Measurements from ENCODE around the gene C1QTNF2. TPM values are rescaled to one million over a fixed set of nuclear protein-coding genes. Genes with fewer than 3 reads are reported as not detected.
A peak's percentile ranks its signal among the peaks of the same experiment; 100 is the strongest.

The C1QTNF2 gene
- total and polyA plus RNA-seq, 2 donors from 2014 or later, result 1.4 to 2.8 TPM

- H3K36me3 ChIP-seq (ENCODE audit: control insufficient read depth in 2 of 3, insufficient read depth in 3 of 3, low read length in 3 of 3), result no peaks in the 10 kb centered on the region
- H3K27ac ChIP-seq (ENCODE audit: low read depth in 2 of 2, low read length in 2 of 2), result no peak overlapping the region
- peaks cover 0 to 3% (median 0%) of the 10 kb centered on the region in 3 donors for H3K4me1 ChIP-seq (ENCODE audit: control insufficient read depth in 2 of 3, insufficient read depth in 2 of 3, low read depth in 1 of 3, low read length in 3 of 3)
- H3K4me3 ChIP-seq (ENCODE audit: low read length in 3 of 3), result no peak overlapping the region
- no peak overlapping the region for H3K9ac ChIP-seq (ENCODE audit: low read length in 3 of 3)
- FAIRE-seq (no peak), DNase-seq (peak in 1 of 5 donors; percentile 40)
- no peaks in the 10 kb centered on the region for H3K27me3 ChIP-seq (ENCODE audit: control insufficient read depth, insufficient read depth, low read length)
- no peak for TF ChIP-seq CTCF (IDR thresholded peaks at IDR 0.05; ENCODE audit: borderline replicate concordance, extremely low read depth, insufficient read depth)
- no peaks in the 10 kb centered on the region for H3K9me3 ChIP-seq (ENCODE audit: control insufficient read depth in 2 of 3, insufficient read depth in 1 of 3, low read length in 3 of 3)
- intact Hi-C loops (cut with DNase I), result no loop called here
Observed at GRCh38 chr5:160356550-160357347, 13.7 kb downstream of the C1QTNF2 start.

- no peak overlapping the region for H3K9ac ChIP-seq (ENCODE audit: low read length in 3 of 3)
- FAIRE-seq (no peak), DNase-seq (no peak)
- intact Hi-C loops (cut with DNase I), result no loop called here
- no peak overlapping the region for H3K4me3 ChIP-seq (ENCODE audit: low read length in 3 of 3)
- H3K9me3 ChIP-seq (ENCODE audit: control insufficient read depth in 2 of 3, insufficient read depth in 1 of 3, low read length in 3 of 3), result no peaks in the 10 kb centered on the region
- TF ChIP-seq CTCF (IDR thresholded peaks at IDR 0.05; ENCODE audit: borderline replicate concordance, extremely low read depth, insufficient read depth), result no peak
- H3K27me3 ChIP-seq (ENCODE audit: control insufficient read depth, insufficient read depth, low read length), result no peaks in the 10 kb centered on the region
- peaks cover 0 to 3% (median 0%) of the 10 kb centered on the region in 3 donors for H3K4me1 ChIP-seq (ENCODE audit: control insufficient read depth in 2 of 3, insufficient read depth in 2 of 3, low read depth in 1 of 3, low read length in 3 of 3)
- no peaks in the 10 kb centered on the region for H3K36me3 ChIP-seq (ENCODE audit: control insufficient read depth in 2 of 3, insufficient read depth in 3 of 3, low read length in 3 of 3)
- no peak overlapping the region for H3K27ac ChIP-seq (ENCODE audit: low read depth in 2 of 2, low read length in 2 of 2)
Observed at GRCh38 chr5:160354666-160355065, 15.8 kb downstream of the C1QTNF2 start.

DNA sequence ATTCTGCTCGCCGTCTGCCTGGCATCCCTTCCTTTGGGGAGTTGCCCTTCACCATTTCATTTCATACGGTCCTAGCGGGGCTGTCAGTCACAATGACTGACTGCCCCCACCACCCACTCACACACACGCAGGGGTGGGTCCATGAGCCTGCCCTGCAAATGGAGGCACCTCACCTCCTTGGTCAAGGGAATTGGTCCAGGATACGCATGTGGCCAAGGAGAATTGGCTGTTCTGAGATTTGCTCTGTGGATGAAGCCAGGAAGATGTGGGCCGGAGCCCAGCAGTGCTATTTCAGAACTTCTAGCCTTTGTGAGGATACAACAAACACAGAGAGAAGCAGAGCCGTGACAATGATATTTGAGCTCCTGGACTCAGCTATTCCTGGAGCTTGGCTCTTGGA, 17.0 kb downstream of the C1QTNF2 start:
- Histone ChIP-seq H3K9me3 (ENCODE audit: control insufficient read depth in 2 of 3, insufficient read depth in 1 of 3, low read length in 3 of 3) (no peaks in the 10 kb centered on the region), H3K36me3 (ENCODE audit: control insufficient read depth in 2 of 3, insufficient read depth in 3 of 3, low read length in 3 of 3) (no peaks in the 10 kb centered on the region), H3K27me3 (ENCODE audit: control insufficient read depth, insufficient read depth, low read length) (no peaks in the 10 kb centered on the region), H3K4me1 (ENCODE audit: control insufficient read depth in 2 of 3, insufficient read depth in 2 of 3, low read depth in 1 of 3, low read length in 3 of 3) (peaks cover 0 to 3% (median 0%) of the 10 kb centered on the region in 3 donors), H3K27ac (ENCODE audit: low read depth in 2 of 2, low read length in 2 of 2) (no peak overlapping the region), H3K4me3 (ENCODE audit: low read length in 3 of 3) (no peak overlapping the region), H3K9ac (ENCODE audit: low read length in 3 of 3) (no peak overlapping the region)
- no peak for DNase-seq
- intact Hi-C loops (cut with DNase I), result no loop called here
- no peak for FAIRE-seq
- no peak for TF ChIP-seq CTCF (IDR thresholded peaks at IDR 0.05; ENCODE audit: borderline replicate concordance, extremely low read depth, insufficient read depth)
